HAP-1 (cell line): ENCODE results near the gene KLHDC7B.

Experiments used
- DNase-seq, 2 experiments: peaks; one replicate each; pipeline ENCODE4 v3.0.0-alpha.2; 2016 to 2020; ENCODE audit warnings: low spot score in 2 of 2
- H3K27me3 ChIP-seq: fragments of 250-450 bp; sonication (Bioruptor Pico); 2 replicates; pipeline ENCODE4 v1.5.1; 2020; ENCODE audit warnings: low read depth, mild to moderate bottlenecking, moderate library complexity
- H3K36me3 ChIP-seq: fragments of 250-450 bp; sonication (Bioruptor Pico); replicated peaks from 2 replicates; pipeline ENCODE4 v1.5.1; 2020; ENCODE audit warnings: mild to moderate bottlenecking
- H3K4me1 ChIP-seq: fragments of 250-450 bp; sonication (Bioruptor Pico); 2 replicates; pipeline ENCODE4 v1.5.1; 2020; ENCODE audit warnings: mild to moderate bottlenecking
- H3K4me3 ChIP-seq: fragments of 250-450 bp; sonication (Bioruptor Pico); 2 replicates; pipeline ENCODE4 v1.5.1; 2020; ENCODE audit warnings: mild to moderate bottlenecking, moderate library complexity
- H3K9me3 ChIP-seq: fragments of 250-450 bp; sonication (Bioruptor Pico); 2 replicates; pipeline ENCODE4 v1.5.1; 2020; ENCODE audit warnings: mild to moderate bottlenecking, moderate library complexity
- in situ Hi-C: fragments of 300-500 bp; cut with MboI; formaldehyde crosslinking; loops from 3 replicates; pipeline ENCODE4 v1.14.3; 2020; ENCODE audit warnings: low sequenced_read_pairs, inconsistent platforms, mixed read lengths

KLHDC7B gene

DNA sequence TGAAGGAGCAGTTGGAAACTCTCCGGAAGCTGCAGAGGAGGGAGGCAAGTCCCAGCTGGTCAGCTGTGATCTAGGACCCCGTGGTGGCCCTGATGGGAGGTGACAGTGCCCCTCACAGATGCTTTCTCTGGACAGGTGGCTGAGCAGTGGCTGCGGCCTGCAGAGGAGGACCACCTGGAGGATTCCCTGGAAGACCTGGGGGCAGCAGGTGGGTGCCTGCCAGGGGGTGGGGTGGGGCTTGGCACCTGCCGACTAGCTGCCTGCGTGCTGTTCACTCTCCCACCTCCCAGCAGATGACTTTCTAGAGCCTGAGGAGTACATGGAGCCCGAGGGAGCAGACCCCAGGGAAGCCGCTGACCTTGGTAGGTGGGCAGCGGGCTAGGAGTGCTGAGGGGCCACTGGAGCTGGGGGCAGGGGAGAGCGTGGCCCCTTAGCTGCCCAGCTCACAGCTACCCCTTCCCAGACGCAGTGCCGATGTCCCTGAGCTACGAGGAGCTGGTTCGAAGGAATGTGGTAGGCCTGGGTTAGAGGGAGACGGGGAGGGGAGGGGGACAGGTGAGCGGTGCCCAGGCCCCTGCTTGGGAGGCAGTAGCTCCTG, 23.4 kb upstream of the KLHDC7B start:
- peaks cover 64% of the 10 kb centered on the region for H3K36me3 ChIP-seq
- in situ Hi-C loops: no loop called here

GRCh38 chr22:50522806-50523438, 22.8 kb upstream of the KLHDC7B start:
- DNase-seq: no peak
- in situ Hi-C loops: no loop called here
- Histone ChIP-seq H3K4me3 (no peak overlapping the region), H3K27me3 (no peaks in the 10 kb centered on the region), H3K36me3 (peaks cover 59% of the 10 kb centered on the region), H3K9me3 (no peaks in the 10 kb centered on the region), H3K4me1 (peaks cover 8% of the 10 kb centered on the region; the same call in 1 of the 2 replicates)

More for the DNA sequence above, 23.4 kb upstream of the KLHDC7B start:
- Histone ChIP-seq H3K27me3 (no peaks in the 10 kb centered on the region), H3K4me3 (no peak overlapping the region), H3K9me3 (no peaks in the 10 kb centered on the region), H3K4me1 (peaks cover 7% of the 10 kb centered on the region; the same call in 1 of the 2 replicates)
- DNase-seq: no peak

DNA sequence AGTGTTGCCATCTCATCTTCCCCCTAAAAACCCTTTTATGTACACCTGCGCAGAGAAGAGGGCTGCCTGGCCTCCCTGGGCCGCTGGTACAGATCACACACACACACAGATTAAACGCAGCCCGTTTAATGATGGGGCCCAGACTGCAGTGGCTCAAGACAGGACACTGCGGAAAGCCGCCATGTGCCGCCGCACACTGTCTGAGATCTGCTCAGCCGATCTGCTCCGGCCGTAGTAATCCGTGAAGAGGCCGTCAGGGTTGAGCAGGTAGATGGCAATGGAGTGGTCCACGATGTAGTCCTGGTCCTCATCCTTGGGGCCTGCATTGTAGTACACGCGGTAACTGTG, 22.3 kb upstream of the KLHDC7B start:
- no peak overlapping the region for H3K4me3 ChIP-seq
- in situ Hi-C loops: no loop called here
- H3K4me1 ChIP-seq: peaks cover 8% of the 10 kb centered on the region; the same call in 1 of the 2 replicates
- no peaks in the 10 kb centered on the region for H3K27me3 ChIP-seq
- no peaks in the 10 kb centered on the region for H3K9me3 ChIP-seq
- peaks cover 54% of the 10 kb centered on the region for H3K36me3 ChIP-seq
- DNase-seq: no peak

DNA sequence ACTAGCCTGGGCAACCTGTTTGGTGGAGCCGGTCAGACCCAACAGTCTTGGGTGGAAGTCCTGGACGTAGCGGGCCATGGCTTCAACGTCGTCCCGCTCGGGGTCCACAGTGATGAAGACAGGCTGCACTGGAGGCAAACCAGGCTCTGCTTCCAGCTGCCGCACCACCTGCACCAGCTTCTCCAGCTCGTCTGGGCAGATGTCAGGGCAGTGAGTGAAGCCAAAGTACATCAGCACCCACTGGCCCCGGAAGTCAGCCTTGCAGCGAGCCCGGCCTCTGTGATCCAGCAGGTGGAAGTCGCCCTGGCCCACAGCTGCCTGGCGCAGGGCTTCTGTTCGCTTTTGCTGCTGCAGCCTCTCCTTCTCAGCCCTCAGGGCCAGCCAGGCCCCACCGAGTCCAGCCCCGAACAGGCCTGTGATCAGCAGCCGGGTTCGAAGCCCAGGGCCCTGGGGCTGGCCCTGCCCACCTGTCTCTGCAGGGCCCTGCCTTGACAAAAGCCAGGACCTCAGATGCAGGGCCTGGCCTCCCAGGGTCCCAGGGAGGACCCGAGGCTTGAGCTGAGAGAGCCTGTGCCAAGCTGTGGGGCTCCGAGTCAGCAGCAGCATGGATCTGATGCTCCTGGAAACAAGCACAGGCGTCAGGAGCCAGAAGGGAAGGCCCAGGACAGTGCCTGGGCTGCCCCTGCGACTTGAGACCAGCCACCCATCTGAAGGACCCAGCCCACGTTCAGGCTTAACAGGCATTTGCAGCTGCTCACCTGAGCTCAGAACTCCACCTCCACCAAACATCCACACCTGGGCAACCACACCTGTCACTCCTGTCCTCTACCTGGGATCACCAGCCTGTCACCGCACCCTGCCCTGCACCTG, 21.7 kb upstream of the KLHDC7B start:
- Histone ChIP-seq H3K27me3 (no peaks in the 10 kb centered on the region), H3K4me1 (peaks cover 8% of the 10 kb centered on the region; the same call in 1 of the 2 replicates), H3K9me3 (no peaks in the 10 kb centered on the region), H3K4me3 (peak overlapping the region; percentile 87), H3K36me3 (peaks cover 50% of the 10 kb centered on the region)
- in situ Hi-C loops: no loop called here
- DNase-seq: peak in 1 of 2 experiments; percentile 23

DNA sequence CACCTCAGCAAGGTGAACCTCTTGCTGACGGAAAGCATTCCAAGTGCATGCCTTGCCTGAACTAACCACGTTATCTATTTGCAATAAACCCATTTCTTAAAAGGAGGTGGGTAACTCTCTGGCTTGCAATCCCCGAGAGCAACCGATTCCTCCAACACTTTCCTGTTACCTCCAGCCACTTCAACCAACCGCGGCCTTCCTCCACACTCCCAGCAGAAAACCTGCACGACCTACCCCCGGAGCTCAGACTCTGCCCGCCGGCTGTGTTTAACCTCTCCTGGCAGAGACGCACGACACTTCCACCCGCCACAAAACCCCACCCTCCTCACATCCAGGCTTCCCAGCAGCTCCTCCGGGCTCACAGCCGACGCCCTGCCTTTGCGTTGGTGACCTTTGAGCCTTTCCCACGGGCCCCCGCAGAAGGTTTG, 21.0 kb upstream of the KLHDC7B start:
- Histone ChIP-seq H3K27me3 (no peaks in the 10 kb centered on the region), H3K9me3 (no peaks in the 10 kb centered on the region), H3K36me3 (peaks cover 43% of the 10 kb centered on the region), H3K4me1 (peaks cover 8% of the 10 kb centered on the region; the same call in 1 of the 2 replicates), H3K4me3 (peak overlapping the region; percentile 87)
- DNase-seq: no peak
- in situ Hi-C loops: no loop called here

DNA sequence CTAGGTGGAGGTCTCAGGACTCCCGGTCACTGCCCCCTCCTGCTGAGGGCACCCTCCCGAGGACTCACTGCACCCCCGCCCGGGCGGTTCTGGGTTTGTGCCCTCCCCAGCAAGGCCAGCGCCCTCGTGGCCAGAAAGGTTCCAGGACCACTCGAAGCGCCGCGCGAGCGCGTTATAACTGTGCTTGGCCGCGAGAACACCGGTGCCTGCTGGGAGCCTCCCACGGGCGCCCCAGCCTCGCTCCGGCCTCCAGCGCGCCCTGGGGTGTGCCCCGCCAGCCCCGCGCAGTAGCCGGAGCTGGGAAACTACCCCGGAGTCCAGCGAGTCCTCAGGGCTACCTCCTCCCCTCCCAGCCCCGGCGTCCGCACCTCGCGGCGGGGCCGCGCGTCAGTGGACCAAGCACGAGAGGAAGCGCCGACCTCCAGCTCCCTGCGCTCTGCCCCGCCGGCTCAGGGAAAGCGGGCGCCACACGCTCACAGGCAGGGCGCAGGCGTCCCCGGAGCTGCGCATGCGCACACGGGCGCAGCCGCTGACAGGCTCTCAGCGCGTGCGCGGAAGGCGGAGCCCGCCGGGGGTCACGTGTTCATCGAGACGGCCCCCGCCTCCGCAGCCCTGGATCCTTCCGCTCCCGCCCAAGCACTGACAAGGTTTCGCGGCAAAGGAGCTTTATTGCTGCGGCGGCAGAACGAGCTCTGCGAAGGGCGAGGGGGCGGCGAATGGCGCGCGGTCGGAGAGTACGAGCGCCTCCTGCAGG, 20.4 kb upstream of the KLHDC7B start, which contains the start of gene SCO2:
SCO2 (minus strand) TSS at position 495 of the 754 bp plus-strand sequence. CDS start 1,187 bp downstream, outside the sequence.
- no peaks in the 10 kb centered on the region for H3K27me3 ChIP-seq
- in situ Hi-C loops: no loop called here
- H3K4me1 ChIP-seq: peaks cover 9% of the 10 kb centered on the region
- DNase-seq: peak; percentile 92 to 98
- peak within 1 kb of the TSS; percentile 87 for H3K4me3 ChIP-seq
- H3K36me3 ChIP-seq: peaks cover 42% of the 10 kb centered on the region
- H3K9me3 ChIP-seq: no peaks in the 10 kb centered on the region

- peaks cover 38% of the 10 kb centered on the region for H3K36me3 ChIP-seq
- H3K4me1 ChIP-seq: peaks cover 12% of the 10 kb centered on the region
- in situ Hi-C loops: no loop called here
- no peaks in the 10 kb centered on the region for H3K27me3 ChIP-seq
- no peak for DNase-seq
- peak overlapping the region; percentile 87 for H3K4me3 ChIP-seq
- no peaks in the 10 kb centered on the region for H3K9me3 ChIP-seq
Observed at GRCh38 chr22:50525858-50526107, 19.9 kb upstream of the KLHDC7B start.

DNA sequence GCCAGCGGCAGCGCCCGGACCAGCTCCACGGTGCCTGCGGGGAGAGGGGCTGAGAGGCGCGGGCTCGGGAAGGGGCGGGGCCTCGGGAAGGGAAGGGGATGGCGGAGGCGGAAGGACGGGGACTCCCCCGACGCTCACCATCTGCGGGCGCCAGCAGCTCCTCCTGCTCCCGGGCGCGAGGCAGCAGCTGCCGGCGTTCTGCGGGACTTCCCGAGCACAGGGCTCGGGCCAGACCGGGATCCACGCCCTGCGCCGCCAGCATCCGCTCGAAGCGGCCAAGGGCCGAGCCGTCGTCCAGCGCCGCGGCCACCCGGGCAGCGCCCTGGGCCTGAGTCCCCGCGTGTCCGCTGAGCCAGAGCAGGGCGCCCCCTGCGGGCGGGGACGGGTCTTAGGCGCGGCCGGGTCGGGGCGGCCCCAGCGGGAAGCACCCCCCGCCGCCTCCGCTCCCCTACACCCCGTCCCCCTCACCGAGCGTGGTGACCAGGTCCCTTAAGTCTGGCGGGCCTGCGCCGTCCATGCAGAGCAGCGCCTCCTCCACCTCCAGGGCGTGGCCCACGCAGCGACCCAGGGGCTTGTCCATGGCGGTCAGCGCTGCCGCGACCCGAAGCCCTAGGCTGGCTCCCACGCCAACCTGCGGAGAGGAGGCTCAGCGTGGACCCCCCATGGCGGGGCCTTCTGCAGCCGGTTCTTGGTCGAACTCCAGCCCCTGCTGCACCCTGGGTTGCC, 19.4 kb upstream of the KLHDC7B start:
- peak; percentile 69 to 93 for DNase-seq
- peaks cover 16% of the 10 kb centered on the region for H3K4me1 ChIP-seq
- in situ Hi-C loops: no loop called here

GRCh38 chr22:50526834-50527801, 18.6 kb upstream of the KLHDC7B start:
- peak overlapping the region; percentile 87 for H3K4me3 ChIP-seq
- peak; percentile 82 to 90 for DNase-seq
- H3K27me3 ChIP-seq: no peaks in the 10 kb centered on the region
- no peaks in the 10 kb centered on the region for H3K9me3 ChIP-seq
- H3K4me1 ChIP-seq: peaks cover 17% of the 10 kb centered on the region
- H3K36me3 ChIP-seq: peaks cover 27% of the 10 kb centered on the region
- in situ Hi-C loops: no loop called here

More for the DNA sequence above, 19.4 kb upstream of the KLHDC7B start:
- H3K36me3 ChIP-seq: peaks cover 35% of the 10 kb centered on the region
- peak overlapping the region; percentile 87 for H3K4me3 ChIP-seq
- no peaks in the 10 kb centered on the region for H3K27me3 ChIP-seq
- H3K9me3 ChIP-seq: no peaks in the 10 kb centered on the region

- DNase-seq: no peak
- in situ Hi-C loops: no loop called here
- peaks cover 17% of the 10 kb centered on the region for H3K4me1 ChIP-seq
- H3K27me3 ChIP-seq: no peaks in the 10 kb centered on the region
- H3K9me3 ChIP-seq: no peaks in the 10 kb centered on the region
- peaks cover 18% of the 10 kb centered on the region for H3K36me3 ChIP-seq
- H3K4me3 ChIP-seq: no peak overlapping the region
Observed at GRCh38 chr22:50527921-50528681, 17.6 kb upstream of the KLHDC7B start.

DNA sequence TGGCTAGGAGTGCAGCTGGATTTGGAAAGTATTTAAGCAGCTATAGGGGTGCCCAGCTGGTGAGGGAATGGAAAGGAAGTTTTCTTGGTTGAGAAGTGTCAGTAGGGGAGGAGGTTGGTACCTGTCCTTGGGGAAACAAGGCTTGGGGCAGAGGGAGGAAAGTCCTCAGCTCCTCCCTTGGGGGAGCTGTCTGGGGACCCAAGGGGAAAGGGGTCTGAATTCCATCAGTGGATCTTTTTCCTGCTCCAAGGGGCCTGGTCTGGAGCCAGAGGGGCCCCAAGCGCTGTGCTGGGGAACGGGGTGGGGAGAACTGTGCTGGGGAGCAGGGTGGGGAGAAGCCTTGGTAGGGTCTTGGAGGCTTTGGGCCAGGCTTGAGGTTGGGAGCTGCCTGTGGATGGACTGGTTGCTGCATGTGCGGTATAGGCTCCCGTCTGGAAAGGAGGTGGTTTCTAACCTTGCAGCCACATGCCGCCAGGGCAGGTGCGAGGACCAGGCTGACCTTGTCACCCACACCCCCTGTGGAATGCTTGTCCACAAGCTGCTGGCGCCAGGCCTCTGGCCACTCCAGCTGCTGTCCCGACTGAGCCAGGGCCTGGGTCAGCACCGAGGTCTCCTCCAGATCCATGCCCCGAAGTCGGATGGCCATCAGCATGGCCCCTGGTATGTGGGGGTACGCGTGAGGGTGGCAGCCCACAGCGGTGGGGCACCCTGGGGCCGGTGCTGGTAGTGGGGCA, 16.9 kb upstream of the KLHDC7B start:
- DNase-seq: peak in 1 of 2 experiments; percentile 35
- Histone ChIP-seq H3K27me3 (no peaks in the 10 kb centered on the region), H3K4me1 (peaks cover 17% of the 10 kb centered on the region), H3K9me3 (no peaks in the 10 kb centered on the region), H3K4me3 (no peak overlapping the region), H3K36me3 (peaks cover 11% of the 10 kb centered on the region)
- in situ Hi-C loops: no loop called here
